HG02623 (cell line): ENCODE data around the gene CFAP54.
A peak's percentile ranks its signal among the peaks of the same experiment; 100 is the strongest.
"Not testable (repeated sequence)": the region's sequence is repeated elsewhere in the genome, so short reads cannot be mapped to it uniquely, and the experiment has no call there.

Experiments
- ATAC-seq: cut with Tn5 transposase; IDR thresholded peaks from one replicate; pipeline ENCODE4 v1.9.1; 2021; ENCODE audit warnings: moderate library complexity; ENCODE audit not compliant: unreplicated experiment

Gene CFAP54

DNA sequence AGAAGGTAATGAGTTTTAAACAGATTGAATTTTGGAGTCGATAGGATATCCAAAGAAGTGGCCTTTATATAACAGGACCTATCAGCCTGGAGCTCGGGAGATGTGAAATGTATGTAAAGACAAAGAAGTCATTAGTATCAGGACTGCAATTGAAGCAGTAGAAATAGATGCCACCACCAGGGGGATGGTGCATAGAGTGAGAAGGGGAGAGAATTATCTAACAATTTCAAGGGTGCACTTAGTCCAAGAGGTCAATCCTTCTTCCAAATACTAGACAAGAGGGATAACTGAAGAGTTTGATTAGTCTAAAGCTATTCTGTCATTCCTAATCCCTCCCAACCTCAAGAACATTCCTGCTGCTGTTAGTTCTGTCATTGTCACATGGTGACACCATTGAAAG, 127.8 kb downstream of the CFAP54 start:
- ATAC-seq, result no peak

DNA sequence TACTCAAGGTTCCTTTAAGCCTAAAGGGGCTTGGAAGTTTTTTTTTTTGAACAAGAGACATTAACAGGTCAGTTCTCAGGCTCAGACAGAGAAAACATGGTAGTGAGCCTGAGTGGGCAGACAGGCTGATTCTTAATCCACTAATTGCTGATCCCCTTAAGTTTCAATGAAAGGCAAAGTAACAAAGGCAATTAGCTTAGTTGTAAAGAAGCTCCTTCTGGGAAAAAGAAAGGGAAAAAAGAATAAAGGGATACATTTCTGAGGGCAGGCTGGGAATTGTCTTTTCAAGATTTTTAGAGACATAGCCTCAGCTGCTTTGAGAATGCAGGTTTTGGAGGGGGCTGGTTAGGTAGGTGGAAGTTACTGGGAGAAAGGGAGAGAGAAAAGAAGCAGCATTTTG, 133.8 kb downstream of the CFAP54 start:
- no peak for ATAC-seq

DNA sequence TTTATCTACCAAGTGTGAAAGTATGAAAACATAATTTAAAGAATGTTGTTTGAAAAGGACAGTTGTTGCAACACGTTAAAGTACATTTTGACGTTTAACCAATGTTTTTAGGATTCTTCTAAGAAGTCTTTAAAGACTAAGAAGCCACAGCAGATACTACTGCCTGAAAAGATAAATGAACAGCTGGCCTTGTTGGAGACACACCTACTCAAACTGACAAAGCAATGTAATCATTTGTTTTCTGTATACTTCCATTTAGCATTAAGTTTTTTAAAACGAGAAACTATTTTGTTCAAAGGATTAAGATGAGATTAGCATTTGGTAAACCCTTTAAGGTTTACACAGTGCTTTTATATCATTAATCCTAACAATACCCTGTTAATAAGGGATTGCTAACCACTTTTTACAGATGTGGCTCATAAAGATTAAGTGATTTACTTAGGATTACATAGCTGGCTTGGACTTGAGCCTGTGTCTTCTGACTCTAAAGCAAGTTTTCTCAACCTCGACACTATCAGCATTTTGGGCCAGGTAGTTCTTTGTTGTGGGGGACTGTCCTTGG, 134.4 kb downstream of the CFAP54 start:
- no peak for ATAC-seq

DNA sequence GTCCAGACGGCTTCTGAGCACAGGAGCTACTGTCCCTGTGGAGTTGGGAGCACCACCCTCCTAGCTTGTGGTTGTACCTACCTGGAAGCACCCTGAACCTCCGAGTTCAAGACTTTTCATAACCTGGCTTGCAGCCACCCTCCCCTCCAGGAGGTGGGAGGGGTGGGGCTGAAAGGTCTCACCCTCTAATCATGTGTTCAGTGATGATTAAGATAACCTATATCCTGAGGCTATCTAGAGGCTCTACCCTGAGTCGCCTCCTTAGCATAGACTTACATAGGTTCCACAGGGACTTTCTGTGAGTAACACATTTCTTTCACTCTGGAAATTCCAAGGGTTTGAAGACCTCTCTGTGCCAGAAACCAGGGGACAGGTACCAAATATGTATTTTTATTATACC, 146.5 kb downstream of the CFAP54 start:
- no peak for ATAC-seq

DNA sequence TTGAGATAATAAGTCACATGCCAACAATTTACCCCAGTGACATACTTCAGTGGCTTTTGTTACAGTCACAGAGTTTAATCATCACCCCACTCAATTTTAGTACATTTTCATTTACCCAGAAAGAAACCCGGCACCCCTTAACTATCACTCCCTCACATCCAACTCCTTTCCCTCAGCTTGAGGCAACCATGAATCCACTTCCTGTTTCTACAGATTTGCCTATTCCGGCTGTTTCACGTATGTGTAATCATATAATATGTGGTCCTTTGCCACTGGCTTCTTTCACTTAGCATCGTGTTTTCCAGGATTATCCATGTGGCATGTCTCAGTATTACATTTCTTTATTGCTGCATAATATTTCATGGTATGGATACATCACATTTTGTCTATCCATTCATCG, 147.5 kb downstream of the CFAP54 start:
- ATAC-seq, result no peak

DNA sequence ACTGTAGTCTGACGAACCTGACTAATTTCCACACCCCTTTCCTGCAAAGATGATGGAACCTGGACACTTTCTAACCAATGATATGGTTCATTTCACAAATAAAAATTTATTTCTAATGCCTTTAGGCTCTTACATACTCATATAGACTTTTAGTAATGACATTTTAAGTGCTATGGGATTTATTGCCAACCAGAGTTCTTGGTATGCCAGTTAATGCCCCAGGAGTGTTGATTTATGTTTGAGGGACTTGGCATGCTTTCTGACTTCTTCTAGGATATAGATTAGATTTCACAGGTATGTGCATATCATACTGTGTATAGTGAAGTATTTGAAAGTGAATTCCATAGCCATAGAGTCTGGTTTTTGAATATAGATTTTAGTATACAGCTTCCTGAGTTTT, 159.5 kb downstream of the CFAP54 start:
- ATAC-seq, result no peak

DNA sequence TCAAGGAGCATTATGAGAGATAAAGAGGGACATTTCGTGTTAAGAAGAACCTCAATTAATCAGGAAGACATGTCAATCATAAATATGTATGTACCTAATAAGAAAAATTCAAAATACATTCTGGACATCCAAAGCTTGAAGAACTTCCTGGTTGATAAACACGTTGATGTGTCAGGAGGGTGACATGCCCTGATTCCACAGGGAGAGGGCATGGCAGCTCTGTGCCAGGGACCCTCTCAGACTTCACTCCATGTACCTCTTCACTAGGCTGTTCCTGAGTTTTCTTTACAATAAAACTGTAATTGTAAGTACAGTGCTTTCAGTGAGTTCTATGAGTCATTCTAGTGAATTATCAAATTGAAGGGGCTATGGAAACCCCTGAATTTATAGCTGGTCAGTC, 163.5 kb downstream of the CFAP54 start:
- ATAC-seq, result no peak

DNA sequence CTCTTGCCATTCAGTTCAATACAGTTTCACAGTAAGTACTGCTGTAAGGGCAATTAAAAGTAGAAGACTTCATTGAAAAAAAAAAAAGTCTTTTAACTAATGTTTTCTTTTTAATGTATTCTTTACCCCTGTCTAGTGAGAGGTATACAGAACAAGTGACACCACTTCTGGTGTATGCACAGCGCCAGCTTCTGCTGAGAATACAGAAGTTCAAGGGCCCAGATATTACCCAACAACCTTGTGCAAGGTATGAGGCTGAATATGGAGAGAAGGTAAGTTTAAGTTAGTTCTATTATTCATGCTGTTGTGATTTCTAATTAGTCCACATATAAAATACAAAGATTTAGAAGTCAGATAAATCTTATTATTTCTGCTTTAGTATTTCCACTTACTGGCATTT, 168.7 kb downstream of the CFAP54 start:
- no peak for ATAC-seq

DNA sequence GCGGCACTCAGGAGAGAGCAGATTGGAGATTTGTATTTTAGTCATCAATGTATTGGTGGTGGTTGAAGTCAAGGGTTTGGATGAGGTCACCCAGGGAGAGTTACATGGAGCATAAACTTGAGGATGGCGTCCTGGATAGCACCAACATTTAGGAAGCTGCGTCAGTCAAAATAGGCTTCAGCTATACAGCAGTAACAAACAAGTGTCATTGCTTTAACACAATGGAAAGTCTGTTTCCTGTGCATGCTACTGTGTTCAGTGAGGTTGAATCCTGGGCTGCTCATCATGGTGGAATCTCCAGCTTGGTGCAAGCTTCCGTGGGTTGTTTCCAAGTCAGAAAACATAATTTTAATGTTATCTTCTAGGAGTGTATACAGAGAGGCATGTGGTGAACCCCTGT, 180.4 kb downstream of the CFAP54 start:
- no peak for ATAC-seq

DNA sequence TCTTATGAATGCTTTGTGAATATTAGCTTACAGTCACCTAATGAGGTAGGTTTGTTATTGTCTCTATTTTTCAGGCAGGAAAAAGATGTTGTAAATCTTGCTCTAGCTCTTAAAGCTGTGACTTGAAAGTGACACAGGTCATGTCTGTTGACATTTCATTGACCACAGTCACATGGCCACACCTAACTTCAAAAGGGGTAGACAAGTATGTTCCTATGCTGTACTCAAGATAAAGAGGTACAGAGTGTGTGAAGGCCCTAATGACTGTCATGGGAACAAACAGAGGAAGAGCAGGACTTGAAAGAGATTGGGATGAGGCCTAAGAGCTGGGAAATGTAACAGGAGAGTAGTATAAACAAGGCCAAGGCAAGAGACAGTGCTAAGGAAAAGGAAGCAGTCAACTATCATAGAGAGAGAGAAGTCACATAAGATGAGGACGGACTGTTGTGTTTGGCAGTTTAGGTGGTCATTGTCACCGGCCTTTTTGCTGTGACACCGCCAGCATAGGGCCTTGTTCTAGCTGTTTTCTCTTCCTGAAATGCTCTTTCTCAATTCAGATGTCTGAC, 181.0 kb downstream of the CFAP54 start:
- no peak for ATAC-seq

DNA sequence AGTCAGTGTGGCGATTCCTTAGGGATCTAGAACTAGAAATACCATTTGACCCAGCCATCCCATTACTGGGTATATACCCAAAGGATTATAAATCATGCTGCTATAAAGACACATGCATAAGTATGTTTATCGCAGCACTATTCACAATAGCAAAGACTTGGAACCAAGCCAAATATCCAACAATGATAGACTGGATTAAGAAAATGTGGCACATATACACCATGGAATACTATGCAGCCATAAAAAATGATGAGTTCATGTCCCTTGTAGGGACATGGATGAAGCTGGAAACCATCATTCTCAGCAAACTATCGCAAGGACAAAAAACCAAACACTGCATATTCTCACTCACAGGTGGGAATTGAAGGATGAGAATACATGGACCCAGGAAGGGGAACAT, 186.1 kb downstream of the CFAP54 start:
- ATAC-seq, result not testable (repeated sequence)

DNA sequence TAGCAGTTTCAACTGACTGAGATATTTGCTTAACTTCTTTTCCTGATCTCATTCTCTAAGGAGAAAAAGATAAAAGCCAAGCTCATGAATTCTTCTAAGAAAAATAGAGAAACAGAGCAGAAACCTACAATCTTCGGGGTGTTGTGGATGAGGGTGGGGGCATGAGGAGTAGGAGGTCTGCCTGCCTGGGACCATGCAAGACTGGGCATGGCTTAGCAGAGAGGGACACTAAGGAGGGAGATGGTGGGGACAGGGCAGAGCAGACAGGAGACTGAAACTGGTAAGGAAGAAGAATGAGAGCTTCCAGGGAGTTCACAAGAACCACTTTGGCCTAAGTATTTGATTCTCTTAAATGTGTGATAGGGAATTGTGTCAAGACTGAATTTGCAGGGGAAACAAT, 188.0 kb downstream of the CFAP54 start:
- no peak for ATAC-seq

DNA sequence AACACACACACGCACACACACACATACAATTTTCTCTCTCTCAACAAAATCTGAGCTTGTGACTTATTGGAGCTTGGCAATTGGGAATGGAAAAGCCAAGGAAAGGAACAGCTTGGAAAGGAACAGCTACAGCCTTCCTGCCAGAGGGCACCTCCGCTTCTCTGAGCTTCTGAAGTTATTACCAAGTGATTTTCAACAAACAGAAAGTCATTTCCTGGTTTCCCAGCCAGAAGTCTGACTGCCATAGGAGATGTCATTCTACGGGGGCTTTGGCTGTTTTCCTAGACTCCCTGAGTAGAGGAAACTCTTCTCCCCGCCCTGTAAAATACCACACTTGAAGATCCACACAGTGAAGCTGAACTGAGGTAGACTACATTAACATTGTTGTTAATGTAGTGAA, 198.3 kb downstream of the CFAP54 start:
- ATAC-seq, result no peak

DNA sequence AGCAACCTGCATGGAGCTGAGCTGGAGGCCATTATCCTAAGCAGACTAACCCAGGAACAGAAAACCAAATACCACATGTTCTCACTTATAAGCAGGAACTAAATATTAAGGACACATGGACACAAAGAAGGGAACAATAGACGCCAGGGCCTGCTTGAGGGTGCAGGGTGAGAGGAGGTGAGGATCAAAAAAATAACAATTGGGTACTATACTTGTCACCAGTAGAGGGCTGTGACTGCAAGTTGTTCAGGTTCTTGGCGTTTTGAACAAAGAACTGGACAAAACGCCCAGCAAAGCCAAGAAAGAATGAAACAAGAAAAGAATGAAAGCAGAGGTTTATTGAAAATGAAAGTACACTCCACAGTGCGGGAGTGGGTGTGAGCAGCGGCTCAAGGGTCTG, 209.1 kb downstream of the CFAP54 start:
- ATAC-seq, result no peak

DNA sequence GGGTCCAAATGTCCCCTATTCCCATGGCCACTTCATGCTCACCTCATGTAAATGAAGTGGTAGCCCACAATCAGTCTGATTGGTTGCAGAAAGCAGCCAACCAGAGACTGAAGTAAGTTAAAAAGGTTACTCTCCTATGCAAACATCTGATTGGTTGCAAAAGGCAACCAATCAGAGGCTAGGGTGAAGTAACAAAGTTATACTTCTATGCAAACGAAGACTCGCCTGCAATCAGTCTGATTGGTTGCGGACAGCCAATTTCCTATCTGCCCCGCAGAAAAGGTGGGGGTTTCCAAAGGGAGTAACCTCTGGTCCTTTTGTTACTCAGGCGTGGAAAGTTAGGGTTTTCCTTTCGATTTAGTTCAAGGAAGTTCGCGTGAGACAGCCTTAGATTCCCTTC, 209.6 kb downstream of the CFAP54 start:
- ATAC-seq, result no peak

DNA sequence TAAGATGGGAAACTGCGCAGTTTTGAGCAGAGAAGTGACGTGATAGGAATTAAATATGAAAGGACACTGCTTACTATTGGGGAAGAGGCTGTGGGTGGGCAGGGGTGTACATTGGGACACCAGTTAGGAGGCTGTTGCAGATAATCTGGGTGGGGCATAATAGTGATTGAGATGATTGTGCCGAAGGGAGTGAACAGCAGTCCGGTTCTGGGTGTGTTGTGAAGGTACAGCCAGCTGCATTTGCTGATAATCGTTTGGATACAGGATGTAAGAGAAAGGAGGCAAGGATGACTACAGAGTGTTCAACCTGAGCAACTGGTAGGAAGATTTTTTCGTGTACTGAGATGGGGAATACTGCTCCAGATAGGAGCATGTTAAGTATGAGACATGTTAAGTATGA, 212.5 kb downstream of the CFAP54 start:
- no peak for ATAC-seq

DNA sequence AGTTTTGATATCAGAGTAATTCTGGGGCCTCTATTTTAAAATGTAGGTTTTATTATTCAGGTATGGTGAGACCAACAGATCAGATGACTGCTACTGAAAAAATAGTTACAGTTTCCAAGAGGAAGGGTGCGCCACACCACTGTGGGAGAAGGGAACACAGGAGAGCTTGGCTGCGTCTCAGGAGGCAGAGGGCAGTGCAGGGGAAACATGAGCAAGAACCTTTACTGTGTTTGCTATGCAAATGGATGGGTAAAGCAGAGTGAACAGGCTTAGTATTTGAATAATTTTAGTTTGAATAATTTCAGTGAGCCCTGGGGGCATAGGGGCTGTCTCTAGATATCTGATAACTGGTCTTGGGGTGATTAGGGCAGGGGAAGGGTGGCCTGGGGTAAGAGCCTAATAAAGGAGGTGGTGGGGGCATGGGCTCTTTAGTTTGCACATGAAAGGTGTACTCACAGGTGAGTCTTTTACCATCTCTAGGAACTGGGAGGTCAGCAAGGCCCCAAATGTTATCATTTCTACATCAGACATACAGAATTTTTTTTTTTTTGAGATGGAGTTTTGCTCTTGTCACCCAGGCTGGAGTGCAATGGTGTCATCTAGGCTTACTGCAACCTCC, 220.9 kb downstream of the CFAP54 start:
- no peak for ATAC-seq

DNA sequence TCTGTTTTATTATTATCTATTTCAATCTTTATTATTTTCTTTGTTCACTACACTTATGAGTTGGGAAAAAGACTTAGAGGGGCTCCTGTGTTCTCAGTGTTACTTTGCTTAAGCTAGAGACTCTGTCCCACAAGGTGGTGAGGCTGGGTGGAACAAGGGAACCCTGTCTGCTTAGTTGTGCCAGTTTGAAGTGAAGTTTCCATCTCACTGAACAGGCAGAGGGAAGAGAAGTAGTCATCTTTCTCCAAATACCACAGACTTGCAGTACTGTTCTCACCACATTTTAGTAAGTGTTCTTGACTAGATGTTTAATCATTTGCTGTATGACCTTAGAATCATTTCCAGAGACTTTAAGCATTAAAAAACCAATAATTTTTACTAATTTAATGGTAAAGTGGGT, 222.0 kb downstream of the CFAP54 start:
- ATAC-seq, result no peak

DNA sequence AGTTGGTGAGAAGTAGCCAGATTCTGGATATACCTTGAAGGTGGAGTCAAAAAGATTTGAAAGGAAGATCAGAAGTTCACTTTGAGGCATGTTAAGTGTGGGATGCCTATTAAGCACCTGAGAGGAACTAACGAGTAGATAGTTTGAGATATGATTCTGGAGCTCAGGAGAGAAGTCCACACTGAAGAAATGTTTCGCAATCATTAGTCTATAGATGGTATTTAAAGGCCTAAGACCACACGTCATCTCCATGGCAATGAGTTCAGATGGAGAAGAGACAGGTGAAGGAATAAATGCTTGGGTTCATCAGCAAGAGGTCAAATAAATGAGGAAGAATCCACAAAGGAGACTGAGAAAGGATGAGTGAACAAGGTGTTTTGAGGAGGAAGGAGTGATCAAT, 224.8 kb downstream of the CFAP54 start:
- no peak for ATAC-seq

DNA sequence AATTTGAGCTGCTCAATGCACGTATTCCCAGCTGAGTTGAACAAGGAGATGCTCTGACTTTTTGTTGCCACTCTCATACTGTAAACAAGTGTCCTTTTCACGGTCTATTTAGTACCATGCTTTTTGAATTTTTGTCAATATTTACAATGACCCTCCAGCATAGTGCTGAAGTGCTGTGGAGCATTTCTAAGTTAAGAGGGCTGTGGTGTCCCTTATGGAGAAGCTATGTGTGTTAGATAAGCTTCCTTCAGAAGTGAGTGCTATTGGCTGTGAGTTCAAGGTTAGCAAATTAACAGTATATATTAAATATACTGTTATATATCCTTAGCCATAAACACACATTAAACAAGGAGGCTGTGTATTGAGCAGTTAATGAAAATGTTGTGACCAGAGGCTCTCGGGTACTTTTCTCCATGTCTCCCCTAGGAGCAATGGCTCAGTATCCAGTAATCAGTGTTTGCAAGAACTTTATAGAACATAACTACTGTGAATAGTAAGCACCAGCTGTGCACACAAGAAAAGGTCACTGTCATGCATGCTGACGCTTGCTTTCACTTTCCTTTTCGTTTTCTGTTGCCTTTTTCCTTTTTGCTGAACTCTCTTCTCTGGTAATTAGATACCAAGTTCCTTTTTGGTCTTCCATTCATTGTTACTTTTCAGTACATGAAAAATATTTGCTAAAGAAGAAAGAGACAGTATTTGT, 230.4 kb downstream of the CFAP54 start:
- ATAC-seq, result peak; percentile 95

DNA sequence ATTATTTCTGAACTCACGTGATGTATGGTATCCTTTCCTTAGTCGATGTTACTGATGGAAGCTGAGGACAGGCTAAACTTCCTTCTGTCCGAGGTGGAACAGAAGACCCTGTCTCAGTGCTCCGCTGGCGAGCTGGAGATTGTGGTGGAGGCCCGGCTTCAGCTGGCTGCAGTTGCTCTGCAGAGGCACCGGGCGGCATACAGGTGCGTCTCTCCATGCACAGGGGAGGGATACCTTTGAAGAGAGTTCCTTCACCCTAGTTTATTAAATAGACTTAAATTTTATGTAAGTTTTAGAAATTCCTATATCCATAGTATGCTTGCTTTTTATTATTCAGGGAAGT, 231.0 kb downstream of the CFAP54 start:
- peak; percentile 72 for ATAC-seq

DNA sequence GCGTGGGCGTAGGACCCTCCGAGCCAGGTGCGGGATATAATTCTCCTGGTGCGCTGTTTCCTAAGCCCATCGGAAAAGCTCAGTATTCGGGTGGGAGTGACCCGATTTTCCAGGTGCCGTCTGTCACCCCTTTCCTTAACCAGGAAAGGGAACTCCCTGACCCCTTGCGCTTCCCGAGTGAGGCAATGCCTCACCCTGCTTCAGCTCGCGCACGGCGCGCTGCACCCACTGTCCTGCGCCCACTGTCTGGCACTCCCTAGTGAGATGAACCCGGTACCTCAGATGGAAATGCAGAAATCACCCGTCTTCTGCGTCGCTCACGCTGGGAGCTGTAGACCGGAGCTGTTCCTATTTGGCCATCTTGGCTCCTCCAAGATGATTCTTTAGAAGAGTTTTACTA, 240.1 kb downstream of the CFAP54 start:
- ATAC-seq, result not testable (repeated sequence)
